WTC11 (cell line): ENCODE measurements around the gene ACRBP.

Experiments used
- SP1 ChIP-seq: sonication (generic); formaldehyde crosslinking; conservative IDR thresholded peaks from 2 replicates; pipeline ENCODE4 v1.8.1; 2022; ENCODE audit warnings: missing genetic modification reagents
- ZNF219 ChIP-seq: sonication (generic); formaldehyde crosslinking; IDR thresholded peaks from 2 replicates; pipeline ENCODE4 v1.8.0; 2023; ENCODE audit warnings: missing genetic modification reagents, mild to moderate bottlenecking, borderline replicate concordance
- TF ChIP-seq, protein P1 (sequence below): fragments of 200-600 bp; IDR thresholded peaks from 2 replicates; pipeline ENCODE4 v1.8.0; 2022; ENCODE audit warnings: antibody characterized with exemption
- TF ChIP-seq, protein P2 (sequence below): sonication (generic); formaldehyde crosslinking; IDR thresholded peaks from 2 replicates; pipeline ENCODE4 v1.8.1; 2022; ENCODE audit warnings: missing genetic modification reagents, borderline replicate concordance
- TF ChIP-seq, protein P3 (sequence below): sonication (generic); formaldehyde crosslinking; IDR thresholded peaks from 2 replicates; pipeline ENCODE4 v1.8.0; 2023; ENCODE audit warnings: missing genetic modification reagents
- TF ChIP-seq, protein P4 (sequence below): sonication (generic); formaldehyde crosslinking; IDR thresholded peaks from 2 replicates; pipeline ENCODE4 v1.8.1; 2023; ENCODE audit warnings: mild to moderate bottlenecking, moderate library complexity, missing genetic modification reagents
- TF ChIP-seq, protein P5 (sequence below): sonication (generic); formaldehyde crosslinking; IDR thresholded peaks from 2 replicates; pipeline ENCODE4 v1.8.0; 2023; ENCODE audit warnings: missing genetic modification reagents, mild to moderate bottlenecking, borderline replicate concordance

DNA sequence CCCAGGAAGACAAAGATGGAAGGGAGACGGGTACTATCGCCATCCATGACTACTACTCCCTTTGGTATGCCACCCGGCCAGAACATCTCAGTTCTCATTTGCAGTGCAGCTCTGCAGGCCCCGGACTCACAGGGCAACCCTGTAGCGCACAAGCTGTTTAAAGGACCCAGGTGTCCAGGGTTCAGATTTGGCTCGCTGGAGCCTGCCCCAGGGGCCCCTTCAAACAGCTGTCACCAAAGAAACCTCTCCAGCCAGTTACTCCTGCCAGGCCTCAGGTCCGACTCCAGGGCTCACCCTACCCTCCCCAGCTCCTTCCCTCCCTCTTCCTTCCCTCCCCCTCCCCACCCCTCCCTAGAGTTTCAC is 34.6 kb downstream of the ACRBP start:
- TF ChIP-seq, protein P1, sequence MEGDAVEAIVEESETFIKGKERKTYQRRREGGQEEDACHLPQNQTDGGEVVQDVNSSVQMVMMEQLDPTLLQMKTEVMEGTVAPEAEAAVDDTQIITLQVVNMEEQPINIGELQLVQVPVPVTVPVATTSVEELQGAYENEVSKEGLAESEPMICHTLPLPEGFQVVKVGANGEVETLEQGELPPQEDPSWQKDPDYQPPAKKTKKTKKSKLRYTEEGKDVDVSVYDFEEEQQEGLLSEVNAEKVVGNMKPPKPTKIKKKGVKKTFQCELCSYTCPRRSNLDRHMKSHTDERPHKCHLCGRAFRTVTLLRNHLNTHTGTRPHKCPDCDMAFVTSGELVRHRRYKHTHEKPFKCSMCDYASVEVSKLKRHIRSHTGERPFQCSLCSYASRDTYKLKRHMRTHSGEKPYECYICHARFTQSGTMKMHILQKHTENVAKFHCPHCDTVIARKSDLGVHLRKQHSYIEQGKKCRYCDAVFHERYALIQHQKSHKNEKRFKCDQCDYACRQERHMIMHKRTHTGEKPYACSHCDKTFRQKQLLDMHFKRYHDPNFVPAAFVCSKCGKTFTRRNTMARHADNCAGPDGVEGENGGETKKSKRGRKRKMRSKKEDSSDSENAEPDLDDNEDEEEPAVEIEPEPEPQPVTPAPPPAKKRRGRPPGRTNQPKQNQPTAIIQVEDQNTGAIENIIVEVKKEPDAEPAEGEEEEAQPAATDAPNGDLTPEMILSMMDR: no peak
- TF ChIP-seq ZNF219 (CRISPR knock-in tag) (no peak), SP1 (CRISPR knock-in tag) (no peak)
- TF ChIP-seq, protein P2, sequence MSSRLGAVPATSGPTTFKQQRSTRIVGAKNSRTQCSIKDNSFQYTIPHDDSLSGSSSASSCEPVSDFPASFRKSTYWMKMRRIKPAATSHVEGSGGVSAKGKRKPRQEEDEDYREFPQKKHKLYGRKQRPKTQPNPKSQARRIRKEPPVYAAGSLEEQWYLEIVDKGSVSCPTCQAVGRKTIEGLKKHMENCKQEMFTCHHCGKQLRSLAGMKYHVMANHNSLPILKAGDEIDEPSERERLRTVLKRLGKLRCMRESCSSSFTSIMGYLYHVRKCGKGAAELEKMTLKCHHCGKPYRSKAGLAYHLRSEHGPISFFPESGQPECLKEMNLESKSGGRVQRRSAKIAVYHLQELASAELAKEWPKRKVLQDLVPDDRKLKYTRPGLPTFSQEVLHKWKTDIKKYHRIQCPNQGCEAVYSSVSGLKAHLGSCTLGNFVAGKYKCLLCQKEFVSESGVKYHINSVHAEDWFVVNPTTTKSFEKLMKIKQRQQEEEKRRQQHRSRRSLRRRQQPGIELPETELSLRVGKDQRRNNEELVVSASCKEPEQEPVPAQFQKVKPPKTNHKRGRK: no peak
- TF ChIP-seq, protein P3, sequence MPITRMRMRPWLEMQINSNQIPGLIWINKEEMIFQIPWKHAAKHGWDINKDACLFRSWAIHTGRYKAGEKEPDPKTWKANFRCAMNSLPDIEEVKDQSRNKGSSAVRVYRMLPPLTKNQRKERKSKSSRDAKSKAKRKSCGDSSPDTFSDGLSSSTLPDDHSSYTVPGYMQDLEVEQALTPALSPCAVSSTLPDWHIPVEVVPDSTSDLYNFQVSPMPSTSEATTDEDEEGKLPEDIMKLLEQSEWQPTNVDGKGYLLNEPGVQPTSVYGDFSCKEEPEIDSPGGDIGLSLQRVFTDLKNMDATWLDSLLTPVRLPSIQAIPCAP (CRISPR knock-in tag): no peak
- TF ChIP-seq, protein P4, sequence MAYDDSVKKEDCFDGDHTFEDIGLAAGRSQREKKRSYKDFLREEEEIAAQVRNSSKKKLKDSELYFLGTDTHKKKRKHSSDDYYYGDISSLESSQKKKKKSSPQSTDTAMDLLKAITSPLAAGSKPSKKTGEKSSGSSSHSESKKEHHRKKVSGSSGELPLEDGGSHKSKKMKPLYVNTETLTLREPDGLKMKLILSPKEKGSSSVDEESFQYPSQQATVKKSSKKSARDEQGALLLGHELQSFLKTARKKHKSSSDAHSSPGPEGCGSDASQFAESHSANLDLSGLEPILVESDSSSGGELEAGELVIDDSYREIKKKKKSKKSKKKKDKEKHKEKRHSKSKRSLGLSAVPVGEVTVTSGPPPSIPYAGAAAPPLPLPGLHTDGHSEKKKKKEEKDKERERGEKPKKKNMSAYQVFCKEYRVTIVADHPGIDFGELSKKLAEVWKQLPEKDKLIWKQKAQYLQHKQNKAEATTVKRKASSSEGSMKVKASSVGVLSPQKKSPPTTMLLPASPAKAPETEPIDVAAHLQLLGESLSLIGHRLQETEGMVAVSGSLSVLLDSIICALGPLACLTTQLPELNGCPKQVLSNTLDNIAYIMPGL: no peak
- TF ChIP-seq, protein P5, sequence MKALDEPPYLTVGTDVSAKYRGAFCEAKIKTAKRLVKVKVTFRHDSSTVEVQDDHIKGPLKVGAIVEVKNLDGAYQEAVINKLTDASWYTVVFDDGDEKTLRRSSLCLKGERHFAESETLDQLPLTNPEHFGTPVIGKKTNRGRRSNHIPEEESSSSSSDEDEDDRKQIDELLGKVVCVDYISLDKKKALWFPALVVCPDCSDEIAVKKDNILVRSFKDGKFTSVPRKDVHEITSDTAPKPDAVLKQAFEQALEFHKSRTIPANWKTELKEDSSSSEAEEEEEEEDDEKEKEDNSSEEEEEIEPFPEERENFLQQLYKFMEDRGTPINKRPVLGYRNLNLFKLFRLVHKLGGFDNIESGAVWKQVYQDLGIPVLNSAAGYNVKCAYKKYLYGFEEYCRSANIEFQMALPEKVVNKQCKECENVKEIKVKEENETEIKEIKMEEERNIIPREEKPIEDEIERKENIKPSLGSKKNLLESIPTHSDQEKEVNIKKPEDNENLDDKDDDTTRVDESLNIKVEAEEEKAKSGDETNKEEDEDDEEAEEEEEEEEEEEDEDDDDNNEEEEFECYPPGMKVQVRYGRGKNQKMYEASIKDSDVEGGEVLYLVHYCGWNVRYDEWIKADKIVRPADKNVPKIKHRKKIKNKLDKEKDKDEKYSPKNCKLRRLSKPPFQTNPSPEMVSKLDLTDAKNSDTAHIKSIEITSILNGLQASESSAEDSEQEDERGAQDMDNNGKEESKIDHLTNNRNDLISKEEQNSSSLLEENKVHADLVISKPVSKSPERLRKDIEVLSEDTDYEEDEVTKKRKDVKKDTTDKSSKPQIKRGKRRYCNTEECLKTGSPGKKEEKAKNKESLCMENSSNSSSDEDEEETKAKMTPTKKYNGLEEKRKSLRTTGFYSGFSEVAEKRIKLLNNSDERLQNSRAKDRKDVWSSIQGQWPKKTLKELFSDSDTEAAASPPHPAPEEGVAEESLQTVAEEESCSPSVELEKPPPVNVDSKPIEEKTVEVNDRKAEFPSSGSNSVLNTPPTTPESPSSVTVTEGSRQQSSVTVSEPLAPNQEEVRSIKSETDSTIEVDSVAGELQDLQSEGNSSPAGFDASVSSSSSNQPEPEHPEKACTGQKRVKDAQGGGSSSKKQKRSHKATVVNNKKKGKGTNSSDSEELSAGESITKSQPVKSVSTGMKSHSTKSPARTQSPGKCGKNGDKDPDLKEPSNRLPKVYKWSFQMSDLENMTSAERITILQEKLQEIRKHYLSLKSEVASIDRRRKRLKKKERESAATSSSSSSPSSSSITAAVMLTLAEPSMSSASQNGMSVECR (CRISPR knock-in tag): no peak
